HG03442 (cell line): ENCODE results near the gene COL5A2.

ENCODE experiments used
- ATAC-seq: cut with Tn5 transposase; IDR thresholded peaks from one replicate; pipeline ENCODE4 v1.9.1; 2021; ENCODE audit warnings: mild to moderate bottlenecking, moderate library complexity; ENCODE audit not compliant: unreplicated experiment

COL5A2 gene

GRCh38 chr2:189057316-189057715, 122.2 kb downstream of the COL5A2 start:
- no peak for ATAC-seq

- no peak for ATAC-seq
Observed at GRCh38 chr2:189056200-189057106, 123.1 kb downstream of the COL5A2 start.

GRCh38 chr2:189050165-189050712, 129.3 kb downstream of the COL5A2 start:
- no peak for ATAC-seq

GRCh38 chr2:189049709-189050164, 129.8 kb downstream of the COL5A2 start:
- no peak for ATAC-seq

GRCh38 chr2:189048189-189048588, 131.4 kb downstream of the COL5A2 start:
- no peak for ATAC-seq

- ATAC-seq: no peak
Observed at GRCh38 chr2:189047171-189047888, 132.2 kb downstream of the COL5A2 start.

- no peak for ATAC-seq
Observed at GRCh38 chr2:189046320-189046719, 133.2 kb downstream of the COL5A2 start.

GRCh38 chr2:189045836-189046235, 133.7 kb downstream of the COL5A2 start:
- ATAC-seq: no peak

- no peak for ATAC-seq
Observed at GRCh38 chr2:189037518-189037917, 142.0 kb downstream of the COL5A2 start.

GRCh38 chr2:189024901-189025618, 154.5 kb downstream of the COL5A2 start:
- peak; percentile 87 for ATAC-seq

GRCh38 chr2:189022492-189022891, 157.1 kb downstream of the COL5A2 start:
- no peak for ATAC-seq

GRCh38 chr2:189022053-189022481, 157.5 kb downstream of the COL5A2 start:
- no peak for ATAC-seq

- ATAC-seq: no peak
Observed at GRCh38 chr2:189020179-189020578, 159.4 kb downstream of the COL5A2 start.

GRCh38 chr2:189018631-189019030, 160.9 kb downstream of the COL5A2 start:
- ATAC-seq: no peak

- ATAC-seq: no peak
Observed at GRCh38 chr2:189016311-189016861, 163.2 kb downstream of the COL5A2 start.

GRCh38 chr2:189015359-189015758, 164.2 kb downstream of the COL5A2 start:
- no peak for ATAC-seq

- ATAC-seq: no peak
Observed at GRCh38 chr2:189014449-189015138, 165.0 kb downstream of the COL5A2 start.

- ATAC-seq: no peak
Observed at GRCh38 chr2:189013671-189014448, 165.7 kb downstream of the COL5A2 start.

- no peak for ATAC-seq
Observed at GRCh38 chr2:189013031-189013430, 166.5 kb downstream of the COL5A2 start.
